ENCODE measurements around the gene TMEM132E. TPM values are rescaled to one million over a fixed set of nuclear protein-coding genes. Genes with fewer than 3 reads are reported as not detected.

TMEM132E gene
- total and polyA plus RNA-seq, 2 donors from 2014 or later = 1.1 to 4.3 TPM

- no peak overlapping the region for H3K27ac ChIP-seq (ENCODE audit: low read depth in 2 of 2, low read length in 2 of 2)
- FAIRE-seq = no peak
- intact Hi-C loops (cut with DNase I) = loop anchor here (10.0 kb wide), 1 partner anchor 212 kb away; no protein-coding TSS in a partner anchor
- H3K4me1 ChIP-seq (ENCODE audit: control insufficient read depth in 2 of 3, insufficient read depth in 2 of 3, low read depth in 1 of 3, low read length in 3 of 3) = peaks cover 0 to 3% (median 0%) of the 10 kb centered on the region in 3 donors
- no peak overlapping the region for H3K4me3 ChIP-seq (ENCODE audit: low read length in 3 of 3)
- no peaks in the 10 kb centered on the region for H3K36me3 ChIP-seq (ENCODE audit: control insufficient read depth in 2 of 3, insufficient read depth in 3 of 3, low read length in 3 of 3)
- no peak for TF ChIP-seq CTCF (IDR thresholded peaks at IDR 0.05; ENCODE audit: borderline replicate concordance, extremely low read depth, insufficient read depth)
- H3K9me3 ChIP-seq (ENCODE audit: control insufficient read depth in 2 of 3, insufficient read depth in 1 of 3, low read length in 3 of 3) = no peaks in the 10 kb centered on the region
- no peak for DNase-seq
- no peak overlapping the region for H3K9ac ChIP-seq (ENCODE audit: low read length in 3 of 3)
- peaks cover 6% of the 10 kb centered on the region for H3K27me3 ChIP-seq (ENCODE audit: control insufficient read depth, insufficient read depth, low read length)
Measured at GRCh38 chr17:34637041-34637547, 57.7 kb downstream of the TMEM132E start.

- DNase-seq = peak; percentile 81 to 94 (median 86)
- Histone ChIP-seq H3K36me3 (ENCODE audit: control insufficient read depth in 2 of 3, insufficient read depth in 3 of 3, low read length in 3 of 3) (no peaks in the 10 kb centered on the region), H3K9me3 (ENCODE audit: control insufficient read depth in 2 of 3, insufficient read depth in 1 of 3, low read length in 3 of 3) (no peaks in the 10 kb centered on the region), H3K27ac (ENCODE audit: low read depth in 2 of 2, low read length in 2 of 2) (no peak overlapping the region), H3K9ac (ENCODE audit: low read length in 3 of 3) (no peak overlapping the region), H3K27me3 (ENCODE audit: control insufficient read depth, insufficient read depth, low read length) (peaks cover 7% of the 10 kb centered on the region), H3K4me3 (ENCODE audit: low read length in 3 of 3) (no peak overlapping the region), H3K4me1 (ENCODE audit: control insufficient read depth in 2 of 3, insufficient read depth in 2 of 3, low read depth in 1 of 3, low read length in 3 of 3) (peaks cover 0 to 3% (median 0%) of the 10 kb centered on the region in 3 donors)
- peak; percentile 83 for TF ChIP-seq CTCF (IDR thresholded peaks at IDR 0.05; ENCODE audit: borderline replicate concordance, extremely low read depth, insufficient read depth)
- no peak for FAIRE-seq
- intact Hi-C loops (cut with DNase I) = loop anchor here (10.0 kb wide), 1 partner anchor 213 kb away; no protein-coding TSS in a partner anchor
Measured at GRCh38 chr17:34637548-34638525, 58.5 kb downstream of the TMEM132E start.

GRCh38 chr17:34638526-34639260 is 59.3 kb downstream of the TMEM132E start:
- intact Hi-C loops (cut with DNase I) = loop anchor here (10.0 kb wide), 1 partner anchor 214 kb away; no protein-coding TSS in a partner anchor
- peaks cover 7% of the 10 kb centered on the region for H3K27me3 ChIP-seq (ENCODE audit: control insufficient read depth, insufficient read depth, low read length)
- DNase-seq = peak in 1 of 5 donors; percentile 12
- H3K4me3 ChIP-seq (ENCODE audit: low read length in 3 of 3) = no peak overlapping the region
- H3K27ac ChIP-seq (ENCODE audit: low read depth in 2 of 2, low read length in 2 of 2) = no peak overlapping the region
- no peak for FAIRE-seq
- H3K4me1 ChIP-seq (ENCODE audit: control insufficient read depth in 2 of 3, insufficient read depth in 2 of 3, low read depth in 1 of 3, low read length in 3 of 3) = peaks cover 0 to 3% (median 0%) of the 10 kb centered on the region in 3 donors
- H3K9ac ChIP-seq (ENCODE audit: low read length in 3 of 3) = no peak overlapping the region
- no peak for TF ChIP-seq CTCF (IDR thresholded peaks at IDR 0.05; ENCODE audit: borderline replicate concordance, extremely low read depth, insufficient read depth)
- no peaks in the 10 kb centered on the region for H3K9me3 ChIP-seq (ENCODE audit: control insufficient read depth in 2 of 3, insufficient read depth in 1 of 3, low read length in 3 of 3)
- H3K36me3 ChIP-seq (ENCODE audit: control insufficient read depth in 2 of 3, insufficient read depth in 3 of 3, low read length in 3 of 3) = no peaks in the 10 kb centered on the region

Data from kidney (tissue), 14 donors.